ENCODE data around the gene DCTD. TPM values are rescaled to one million over a fixed set of nuclear protein-coding genes. Genes with fewer than 3 reads are reported as not detected.

The DCTD gene
- total RNA-seq, 4 donors from 2014 or later = 43.3 to 79.0 (median 53.1) TPM

GRCh38 chr4:182922501-182923284, 5.5 kb upstream of the DCTD start:
- DNase-seq (ENCODE audit: low spot score) (no peak), ATAC-seq (ENCODE audit: low FRiP score) (no peak)
- no peak for TF ChIP-seq CTCF (IDR thresholded peaks at IDR 0.05)

DNA sequence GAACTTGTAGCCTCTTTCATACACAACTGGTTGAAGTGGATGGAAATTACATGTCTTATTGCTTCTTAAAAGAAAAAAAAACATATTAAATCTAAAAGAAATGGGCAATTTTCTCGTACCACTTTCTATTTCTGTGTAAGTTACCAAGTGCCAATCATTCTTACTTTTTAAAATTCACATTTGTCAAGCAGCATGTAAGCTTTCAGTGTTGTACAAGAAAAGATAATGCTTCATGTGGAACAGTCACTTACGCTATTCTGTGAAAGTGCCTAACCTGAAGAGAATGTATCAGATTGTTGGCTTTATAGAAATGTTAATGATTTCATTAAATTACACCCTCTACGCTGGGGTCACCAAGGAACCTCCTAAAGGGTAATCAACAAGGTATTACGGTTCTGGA, 4.4 kb upstream of the DCTD start:
- TF ChIP-seq CTCF (IDR thresholded peaks at IDR 0.05) = no peak
- DNase-seq (ENCODE audit: low spot score) (no peak), ATAC-seq (ENCODE audit: low FRiP score) (no peak)

GRCh38 chr4:182920676-182921075, 3.5 kb upstream of the DCTD start:
- ATAC-seq (ENCODE audit: low FRiP score) (no peak), DNase-seq (ENCODE audit: low spot score) (no peak)
- TF ChIP-seq CTCF (IDR thresholded peaks at IDR 0.05) = no peak

GRCh38 chr4:182918791-182919302, 1.7 kb upstream of the DCTD start:
- DNase-seq (ENCODE audit: low spot score) (no peak), ATAC-seq (ENCODE audit: low FRiP score) (no peak)
- no peak for TF ChIP-seq CTCF (IDR thresholded peaks at IDR 0.05)

GRCh38 chr4:182918044-182918607, 940 bp upstream of the DCTD start:
- DNase-seq (ENCODE audit: low spot score) (no peak), ATAC-seq (ENCODE audit: low FRiP score) (no peak)
- TF ChIP-seq CTCF (IDR thresholded peaks at IDR 0.05) = no peak

- DNase-seq (ENCODE audit: low spot score) (peak; percentile 39), ATAC-seq (ENCODE audit: low FRiP score) (peak; percentile 80)
- no peak for TF ChIP-seq CTCF (IDR thresholded peaks at IDR 0.05)
Measured at GRCh38 chr4:182916483-182917181, 554 bp downstream of the DCTD start.

All from omental fat pad (tissue), 4 donors.